ENCODE data around the gene TNN.

- no peak for TF ChIP-seq EZH2 (IDR thresholded peaks at IDR 0.05; ENCODE audit: insufficient read depth, poor library complexity, severe bottlenecking)
- TF ChIP-seq EZH2phosphoT487 (IDR thresholded peaks at IDR 0.05; ENCODE audit: insufficient read depth, low read depth), result no peak
Measured at GRCh38 chr1:175171036-175171913, 103.6 kb downstream of the TNN start.
